ENCODE measurements around the gene CDC42. TPM values are rescaled to one million over a fixed set of nuclear protein-coding genes. Genes with fewer than 3 reads are reported as not detected.

CDC42 gene
- total RNA-seq, 1 donor from 2014 or later: 216 TPM

DNA sequence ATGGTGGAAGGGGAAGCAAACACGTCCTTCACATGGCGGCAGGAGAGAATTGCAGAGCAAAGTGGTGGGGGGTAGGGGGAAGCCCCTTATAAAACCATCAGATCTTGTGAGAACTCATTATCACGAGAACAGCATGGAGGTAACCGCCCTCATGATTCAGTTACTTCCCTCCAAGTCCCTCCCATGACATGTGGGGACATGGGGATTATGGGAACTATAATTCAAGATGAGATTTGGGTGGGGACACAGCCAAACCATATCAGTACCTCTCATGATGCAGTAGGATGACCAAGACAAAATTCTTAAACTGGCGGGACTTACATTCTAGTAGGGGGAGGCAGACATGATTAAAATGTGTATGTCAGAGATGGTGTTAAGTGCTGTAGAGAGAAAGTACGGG, 51.6 kb downstream of the CDC42 start:
- no peak for DNase-seq (ENCODE audit: extremely low spot score, unreplicated experiment)
- Mint-ChIP-seq H3K36me3 (ENCODE audit: unreplicated experiment) (peaks cover 15% of the 10 kb centered on the region), H3K27ac (ENCODE audit: unreplicated experiment) (peak overlapping the region; percentile 29), H3K9me3 (ENCODE audit: unreplicated experiment) (no peaks in the 10 kb centered on the region), H3K4me1 (ENCODE audit: unreplicated experiment) (no peaks in the 10 kb centered on the region), H3K4me3 (ENCODE audit: unreplicated experiment) (no peak overlapping the region), H3K27me3 (ENCODE audit: unreplicated experiment) (no peaks in the 10 kb centered on the region)
- TF ChIP-seq, protein P1, sequence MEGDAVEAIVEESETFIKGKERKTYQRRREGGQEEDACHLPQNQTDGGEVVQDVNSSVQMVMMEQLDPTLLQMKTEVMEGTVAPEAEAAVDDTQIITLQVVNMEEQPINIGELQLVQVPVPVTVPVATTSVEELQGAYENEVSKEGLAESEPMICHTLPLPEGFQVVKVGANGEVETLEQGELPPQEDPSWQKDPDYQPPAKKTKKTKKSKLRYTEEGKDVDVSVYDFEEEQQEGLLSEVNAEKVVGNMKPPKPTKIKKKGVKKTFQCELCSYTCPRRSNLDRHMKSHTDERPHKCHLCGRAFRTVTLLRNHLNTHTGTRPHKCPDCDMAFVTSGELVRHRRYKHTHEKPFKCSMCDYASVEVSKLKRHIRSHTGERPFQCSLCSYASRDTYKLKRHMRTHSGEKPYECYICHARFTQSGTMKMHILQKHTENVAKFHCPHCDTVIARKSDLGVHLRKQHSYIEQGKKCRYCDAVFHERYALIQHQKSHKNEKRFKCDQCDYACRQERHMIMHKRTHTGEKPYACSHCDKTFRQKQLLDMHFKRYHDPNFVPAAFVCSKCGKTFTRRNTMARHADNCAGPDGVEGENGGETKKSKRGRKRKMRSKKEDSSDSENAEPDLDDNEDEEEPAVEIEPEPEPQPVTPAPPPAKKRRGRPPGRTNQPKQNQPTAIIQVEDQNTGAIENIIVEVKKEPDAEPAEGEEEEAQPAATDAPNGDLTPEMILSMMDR (IDR thresholded peaks at IDR 0.05): no peak

DNA sequence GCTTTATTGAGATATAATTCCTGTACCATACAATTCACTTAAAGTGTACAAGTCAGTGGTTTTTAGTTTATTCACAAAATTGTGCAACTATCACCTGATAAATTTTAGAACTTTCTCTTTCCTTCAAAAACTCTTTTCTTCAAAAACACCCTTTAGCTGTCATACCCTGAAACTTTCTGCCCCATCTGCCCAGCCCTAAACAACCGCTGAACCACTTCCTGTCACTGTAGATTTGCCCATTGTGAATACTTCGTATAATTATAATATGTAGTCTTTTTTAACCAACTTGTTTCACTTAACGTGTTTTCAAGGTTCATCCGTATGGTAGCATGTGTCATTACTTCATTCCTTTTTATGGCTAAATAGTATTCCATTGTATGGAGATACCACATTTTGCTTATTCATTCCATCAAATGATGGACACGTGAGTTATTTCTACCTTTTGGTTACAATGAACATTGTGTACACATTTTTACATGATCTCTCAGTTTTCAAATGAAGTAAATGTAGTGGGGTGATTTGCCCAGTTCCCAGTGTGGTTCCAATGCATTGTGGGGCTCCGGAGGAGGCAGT, 52.4 kb downstream of the CDC42 start:
- no peak overlapping the region for H3K27ac Mint-ChIP-seq (ENCODE audit: unreplicated experiment)
- no peaks in the 10 kb centered on the region for H3K27me3 Mint-ChIP-seq (ENCODE audit: unreplicated experiment)
- TF ChIP-seq, protein P1 (IDR thresholded peaks at IDR 0.05): no peak
- H3K9me3 Mint-ChIP-seq (ENCODE audit: unreplicated experiment): no peaks in the 10 kb centered on the region
- no peak overlapping the region for H3K4me3 Mint-ChIP-seq (ENCODE audit: unreplicated experiment)
- no peak for DNase-seq (ENCODE audit: extremely low spot score, unreplicated experiment)
- H3K36me3 Mint-ChIP-seq (ENCODE audit: unreplicated experiment): peaks cover 15% of the 10 kb centered on the region
- no peaks in the 10 kb centered on the region for H3K4me1 Mint-ChIP-seq (ENCODE audit: unreplicated experiment)

DNA sequence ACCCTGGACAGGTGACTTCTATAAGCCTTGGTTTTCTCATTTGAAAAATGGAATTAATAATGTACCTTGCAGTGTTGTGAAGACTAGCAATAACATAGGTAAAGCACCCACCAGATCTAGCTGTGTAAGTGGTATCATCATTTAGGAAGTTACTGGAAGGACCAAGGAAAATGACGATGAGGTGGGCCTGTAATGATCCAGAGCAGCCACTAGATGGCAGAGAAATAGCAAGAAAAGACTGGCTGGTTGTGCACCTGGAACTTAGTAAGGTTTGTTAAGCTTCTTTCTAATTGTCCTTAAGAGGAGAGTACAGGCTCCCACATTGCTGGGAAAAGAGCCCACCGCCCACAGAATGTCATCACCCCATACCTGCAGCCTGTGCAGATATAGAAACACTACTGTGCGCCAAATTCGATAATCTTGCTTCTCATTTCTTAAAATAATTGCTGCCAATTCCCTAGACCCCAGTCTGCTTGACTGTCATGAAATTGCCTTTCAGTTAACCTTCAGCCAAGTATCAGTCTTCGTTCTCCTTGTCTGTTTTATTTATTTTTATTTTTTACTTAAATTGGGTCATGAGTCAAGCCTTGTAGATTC, 53.2 kb downstream of the CDC42 start:
- Mint-ChIP-seq H3K27ac (ENCODE audit: unreplicated experiment) (no peak overlapping the region), H3K27me3 (ENCODE audit: unreplicated experiment) (no peaks in the 10 kb centered on the region), H3K9me3 (ENCODE audit: unreplicated experiment) (no peaks in the 10 kb centered on the region), H3K4me1 (ENCODE audit: unreplicated experiment) (no peaks in the 10 kb centered on the region), H3K36me3 (ENCODE audit: unreplicated experiment) (peaks cover 15% of the 10 kb centered on the region), H3K4me3 (ENCODE audit: unreplicated experiment) (no peak overlapping the region)
- DNase-seq (ENCODE audit: extremely low spot score, unreplicated experiment): no peak
- TF ChIP-seq, protein P1 (IDR thresholded peaks at IDR 0.05): peak; percentile 82

DNA sequence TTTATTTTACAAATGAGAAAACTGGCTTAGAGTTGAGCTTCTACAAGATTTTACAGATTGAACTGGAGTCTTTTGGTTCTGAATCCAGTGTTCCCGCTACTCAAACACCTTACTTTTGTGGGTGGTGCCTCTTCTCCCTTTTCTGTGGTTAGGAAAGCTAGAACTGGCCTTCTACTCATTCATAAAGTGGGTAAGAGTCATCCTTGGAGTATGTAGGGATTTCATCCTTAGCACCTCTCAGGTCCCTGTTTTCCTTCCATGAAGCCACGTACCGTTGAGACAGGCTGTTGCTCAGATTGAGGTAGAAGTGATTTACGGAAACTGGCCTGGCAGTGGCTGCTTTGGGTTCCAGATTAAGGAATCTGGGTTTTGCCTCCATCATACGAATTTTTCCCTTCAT, 54.6 kb downstream of the CDC42 start:
- Mint-ChIP-seq H3K4me3 (ENCODE audit: unreplicated experiment) (no peak overlapping the region), H3K27me3 (ENCODE audit: unreplicated experiment) (no peaks in the 10 kb centered on the region), H3K9me3 (ENCODE audit: unreplicated experiment) (no peaks in the 10 kb centered on the region), H3K36me3 (ENCODE audit: unreplicated experiment) (peaks cover 15% of the 10 kb centered on the region), H3K4me1 (ENCODE audit: unreplicated experiment) (no peaks in the 10 kb centered on the region), H3K27ac (ENCODE audit: unreplicated experiment) (no peak overlapping the region)
- TF ChIP-seq, protein P1 (IDR thresholded peaks at IDR 0.05): no peak
- DNase-seq (ENCODE audit: extremely low spot score, unreplicated experiment): no peak

DNA sequence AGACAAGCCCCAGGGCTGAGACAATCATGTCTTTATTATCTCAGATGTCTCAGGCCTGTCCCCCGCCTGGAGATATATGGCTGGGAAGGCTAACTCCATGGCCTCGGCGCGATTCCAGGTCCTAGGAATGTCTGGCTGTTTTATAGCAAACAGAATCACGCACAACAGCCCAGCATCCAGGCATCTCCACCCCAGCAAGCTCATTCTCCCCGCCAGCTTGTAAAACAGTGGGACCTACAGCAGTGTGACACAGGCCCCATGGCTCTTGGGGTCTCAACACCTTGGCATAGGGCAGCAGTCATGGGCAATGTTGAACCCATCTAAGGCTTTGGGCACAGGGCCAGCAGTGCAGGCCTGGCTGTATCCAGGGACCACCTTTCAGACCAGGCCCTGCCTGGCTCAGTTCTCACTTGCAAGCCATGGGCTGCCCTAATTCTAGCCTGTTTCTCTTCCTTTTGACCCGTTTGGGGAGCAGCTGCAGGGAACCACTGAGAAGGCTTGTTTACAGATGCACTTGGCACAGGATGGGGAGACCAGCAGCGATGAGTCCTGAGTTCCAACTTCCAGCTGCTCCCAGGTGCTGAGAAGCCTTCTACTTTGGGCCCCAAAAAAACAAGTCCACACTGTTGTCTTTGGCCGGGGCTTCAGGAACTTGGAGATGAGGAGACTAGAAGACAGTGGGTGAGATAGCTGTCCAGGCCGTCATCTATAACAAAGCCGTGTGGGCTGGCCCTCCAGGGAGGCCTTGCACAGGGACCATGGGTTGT, 56.0 kb downstream of the CDC42 start:
- TF ChIP-seq, protein P1 (IDR thresholded peaks at IDR 0.05): no peak
- peaks cover 2% of the 10 kb centered on the region for H3K4me1 Mint-ChIP-seq (ENCODE audit: unreplicated experiment)
- no peak for DNase-seq (ENCODE audit: extremely low spot score, unreplicated experiment)
- peaks cover 19% of the 10 kb centered on the region for H3K36me3 Mint-ChIP-seq (ENCODE audit: unreplicated experiment)
- no peaks in the 10 kb centered on the region for H3K27me3 Mint-ChIP-seq (ENCODE audit: unreplicated experiment)
- H3K9me3 Mint-ChIP-seq (ENCODE audit: unreplicated experiment): no peaks in the 10 kb centered on the region
- no peak overlapping the region for H3K4me3 Mint-ChIP-seq (ENCODE audit: unreplicated experiment)
- no peak overlapping the region for H3K27ac Mint-ChIP-seq (ENCODE audit: unreplicated experiment)
